Esophagus muscularis mucosa (tissue), 4 donors: Measurements from ENCODE around the gene SMIM3. TPM values are rescaled to one million over a fixed set of nuclear protein-coding genes. Genes with fewer than 3 reads are reported as not detected.

Experiments used
- DNase-seq: peaks from one replicate; pipeline ENCODE4 v3.0.0-alpha.2; 2017; ENCODE audit errors: extremely low spot score
- H3K27ac ChIP-seq, 4 donors: fragments of 200-600 bp; sonication (generic); replicated peaks in 1 of 4; 1 replicate in 3 of 4; 2 replicates in 1 of 4; pipeline ENCODE4 v1.5.1; 2016 to 2019; ENCODE audit warnings: mild to moderate bottlenecking in 1 of 4
- H3K27me3 ChIP-seq, 4 donors: fragments of 200-600 bp; sonication (generic); one replicate each; pipeline versions ENCODE4 v1.5.1 to v1.6.0; 2016 to 2019
- H3K36me3 ChIP-seq, 4 donors: fragments of 200-600 bp; sonication (generic); one replicate each; pipeline ENCODE4 v1.5.1; 2016 to 2019
- H3K4me1 ChIP-seq, 4 donors: fragments of 200-600 bp; sonication (generic); one replicate each; pipeline ENCODE4 v1.5.1; 2016 to 2019
- H3K4me3 ChIP-seq, 4 donors: fragments of 200-600 bp; sonication (generic); 1 replicate in 2 of 4; 2 replicates in 2 of 4; pipeline ENCODE4 v1.5.1; 2016 to 2019; ENCODE audit warnings: mild to moderate bottlenecking in 4 of 4, moderate library complexity in 1 of 4
- H3K9me3 ChIP-seq, 4 donors: fragments of 200-600 bp; sonication (generic); 1 replicate in 3 of 4; 2 replicates in 1 of 4; pipeline ENCODE4 v1.5.1; 2016 to 2019
- EP300 ChIP-seq: sonication (generic); formaldehyde crosslinking; IDR thresholded peaks from one replicate; pipeline ENCODE4 v1.6.1; 2017; ENCODE audit warnings: antibody characterized with exemption
- POLR2A ChIP-seq: fragments of 450-650 bp; IDR thresholded peaks from one replicate; pipeline ENCODE4 v1.6.1; 2017; ENCODE audit warnings: antibody characterized with exemption, moderate library complexity, mild to moderate bottlenecking, low read depth
- POLR2AphosphoS5 ChIP-seq, 2 donors: sonication (generic); formaldehyde crosslinking; IDR thresholded peaks; one replicate each; pipeline ENCODE4 v1.6.1; 2017; ENCODE audit warnings: antibody characterized with exemption in 2 of 2
- WGBS: methylation state at CpG from one replicate; pipeline ENCODE4 v1.1.5; 2018; 5-methylcytosine and 5-hydroxymethylcytosine counted together
- intact Hi-C: fragments of 100-400 bp; cut with DNase I; formaldehyde crosslinking; loops from one replicate; pipeline ENCODE4 v1.15.1; 2023
- total RNA-seq, 4 donors: library from RNA; depleted of rRNA; stranded (reverse); fragments of >200 nt; gene quantifications; one replicate each; pipeline versions ENCODE4 v1.1.0 to v1.2.1, GENCODE V29; 2016
- TF ChIP-seq, protein P1 (sequence below), 3 experiments: fragments of 200-600 bp in 2 of 3; fragments of 450-650 bp in 1 of 3; sonication (generic) in 2 of 3; IDR thresholded peaks; one replicate each; pipeline ENCODE4 v1.5.1; 2017 to 2019; ENCODE audit warnings: antibody characterized with exemption in 3 of 3, mild to moderate bottlenecking in 2 of 3, moderate library complexity in 1 of 3

SMIM3 gene
- total RNA-seq, 4 donors from 2014 or later: 39.9 to 48.4 (median 44.4) TPM

DNA sequence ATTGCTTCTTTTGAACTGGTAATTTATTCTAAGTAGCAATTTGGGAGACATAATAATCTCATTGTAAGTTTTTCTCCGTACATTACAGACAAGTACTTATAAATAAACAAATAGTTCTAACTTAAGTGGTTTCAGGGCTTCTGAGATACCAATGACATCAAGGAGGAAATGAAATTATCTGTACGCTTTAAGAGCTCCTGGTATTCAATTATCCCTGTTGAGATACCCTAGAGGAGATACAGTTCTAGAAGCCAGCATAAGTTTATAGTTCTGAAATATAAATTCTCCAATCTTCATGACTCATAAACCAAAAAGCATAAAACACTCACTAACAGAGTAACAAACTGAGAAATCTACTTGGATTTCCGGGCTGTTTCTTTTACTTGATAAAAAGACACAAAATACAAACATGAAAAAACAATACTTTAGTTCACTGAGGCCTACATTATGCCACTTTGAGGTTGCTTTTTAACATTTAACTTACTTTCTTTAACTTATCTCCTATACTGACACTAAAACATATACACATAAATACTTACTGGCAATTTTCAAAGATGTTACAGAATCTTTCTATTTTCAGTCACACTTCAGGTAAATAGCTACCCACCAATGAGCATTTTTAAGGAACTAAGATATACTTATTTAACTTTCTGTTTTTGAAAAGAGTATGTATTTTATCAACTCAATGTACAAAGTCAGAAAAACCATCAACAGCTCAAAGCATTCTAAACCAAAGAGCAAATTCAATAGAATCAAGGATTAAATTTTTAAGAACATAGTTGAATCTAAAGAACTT lies 27.3 kb upstream of the SMIM3 start:
- TF ChIP-seq EP300: no peak
- no peak for TF ChIP-seq POLR2A
- TF ChIP-seq, protein P1, sequence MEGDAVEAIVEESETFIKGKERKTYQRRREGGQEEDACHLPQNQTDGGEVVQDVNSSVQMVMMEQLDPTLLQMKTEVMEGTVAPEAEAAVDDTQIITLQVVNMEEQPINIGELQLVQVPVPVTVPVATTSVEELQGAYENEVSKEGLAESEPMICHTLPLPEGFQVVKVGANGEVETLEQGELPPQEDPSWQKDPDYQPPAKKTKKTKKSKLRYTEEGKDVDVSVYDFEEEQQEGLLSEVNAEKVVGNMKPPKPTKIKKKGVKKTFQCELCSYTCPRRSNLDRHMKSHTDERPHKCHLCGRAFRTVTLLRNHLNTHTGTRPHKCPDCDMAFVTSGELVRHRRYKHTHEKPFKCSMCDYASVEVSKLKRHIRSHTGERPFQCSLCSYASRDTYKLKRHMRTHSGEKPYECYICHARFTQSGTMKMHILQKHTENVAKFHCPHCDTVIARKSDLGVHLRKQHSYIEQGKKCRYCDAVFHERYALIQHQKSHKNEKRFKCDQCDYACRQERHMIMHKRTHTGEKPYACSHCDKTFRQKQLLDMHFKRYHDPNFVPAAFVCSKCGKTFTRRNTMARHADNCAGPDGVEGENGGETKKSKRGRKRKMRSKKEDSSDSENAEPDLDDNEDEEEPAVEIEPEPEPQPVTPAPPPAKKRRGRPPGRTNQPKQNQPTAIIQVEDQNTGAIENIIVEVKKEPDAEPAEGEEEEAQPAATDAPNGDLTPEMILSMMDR (IDR thresholded peaks at IDR 0.05): no peak
- TF ChIP-seq POLR2AphosphoS5 (IDR thresholded peaks at IDR 0.05): no peak
- 59% methylated on average over 3 of the region's 3 CpGs for WGBS
- no peak for DNase-seq
- Histone ChIP-seq H3K36me3 (peaks cover 25 to 65% (median 48%) of the 10 kb centered on the region in 4 donors), H3K27me3 (no peaks in the 10 kb centered on the region), H3K27ac (peak overlapping the region in 1 of 4 donors; percentile 6), H3K9me3 (no peaks in the 10 kb centered on the region), H3K4me3 (no peak overlapping the region), H3K4me1 (peaks cover 12 to 46% (median 29%) of the 10 kb centered on the region in 4 donors)
- intact Hi-C loops: no loop called here

DNA sequence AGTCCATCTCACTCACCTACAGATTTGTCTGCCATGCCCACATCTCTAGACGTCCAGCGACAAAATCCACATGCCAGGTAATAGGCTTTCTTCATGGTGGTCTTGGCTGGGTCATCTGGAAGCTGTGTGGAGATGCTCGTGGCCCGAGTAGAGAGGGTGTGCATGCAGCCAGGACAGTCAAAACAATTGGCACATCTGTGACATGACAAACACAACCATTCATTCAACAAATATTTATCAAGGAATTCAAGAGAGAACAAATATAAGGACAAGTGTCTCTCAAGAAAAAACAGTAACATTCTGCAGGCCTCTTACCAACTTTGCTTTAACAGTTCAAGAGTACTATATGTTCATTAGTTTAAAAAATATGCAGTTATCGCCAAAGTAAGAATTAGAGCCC lies 25.1 kb upstream of the SMIM3 start:
- H3K27me3 ChIP-seq: no peaks in the 10 kb centered on the region
- intact Hi-C loops: no loop called here
- no peak for DNase-seq
- H3K9me3 ChIP-seq: no peaks in the 10 kb centered on the region
- no peak overlapping the region for H3K27ac ChIP-seq
- H3K36me3 ChIP-seq: peaks cover 25 to 65% (median 48%) of the 10 kb centered on the region in 4 donors
- TF ChIP-seq, protein P1 (IDR thresholded peaks at IDR 0.05): no peak
- TF ChIP-seq EP300: no peak
- no peak for TF ChIP-seq POLR2A
- no peak for TF ChIP-seq POLR2AphosphoS5 (IDR thresholded peaks at IDR 0.05)
- H3K4me1 ChIP-seq: peaks cover 25 to 60% (median 42%) of the 10 kb centered on the region in 4 donors
- 88% methylated on average over 5 of the region's 5 CpGs for WGBS
- no peak overlapping the region for H3K4me3 ChIP-seq

GRCh38 chr5:150753863-150754262 lies 24.7 kb upstream of the SMIM3 start:
- Histone ChIP-seq H3K27ac (no peak overlapping the region), H3K4me1 (peaks cover 25 to 60% (median 42%) of the 10 kb centered on the region in 4 donors), H3K4me3 (no peak overlapping the region), H3K27me3 (no peaks in the 10 kb centered on the region), H3K36me3 (peaks cover 25 to 63% (median 48%) of the 10 kb centered on the region in 4 donors), H3K9me3 (no peaks in the 10 kb centered on the region)
- 82% methylated on average over 1 of the region's 1 CpG for WGBS
- TF ChIP-seq POLR2A (no peak), POLR2AphosphoS5 (IDR thresholded peaks at IDR 0.05) (no peak), EP300 (no peak)
- TF ChIP-seq, protein P1 (IDR thresholded peaks at IDR 0.05): no peak
- no peak for DNase-seq
- intact Hi-C loops: no loop called here

GRCh38 chr5:150757087-150757649 lies 21.4 kb upstream of the SMIM3 start:
- TF ChIP-seq POLR2A (no peak), POLR2AphosphoS5 (IDR thresholded peaks at IDR 0.05) (no peak), EP300 (no peak)
- TF ChIP-seq, protein P1 (IDR thresholded peaks at IDR 0.05): no peak
- H3K9me3 ChIP-seq: no peaks in the 10 kb centered on the region
- H3K4me1 ChIP-seq: peaks cover 19 to 45% (median 34%) of the 10 kb centered on the region in 4 donors
- 60% methylated on average over 1 of the region's 1 CpG for WGBS
- H3K27me3 ChIP-seq: no peaks in the 10 kb centered on the region
- peaks cover 25 to 41% (median 41%) of the 10 kb centered on the region in 4 donors for H3K36me3 ChIP-seq
- intact Hi-C loops: loop anchor here (5.0 kb wide), 1 partner anchor 55 kb away; the partner anchor contains the start of gene RBM22
- H3K27ac ChIP-seq: peak overlapping the region; percentile 91 to 96 (median 94)
- peak overlapping the region in 2 of 4 donors; percentile 72 to 91 for H3K4me3 ChIP-seq
- DNase-seq: no peak
